GM23338 (cell line): Measurements from ENCODE around the gene MESP2.

Experiments
- CTCF ChIP-seq, 2 experiments: fragments of 200-600 bp in 1 of 2; sonication (generic) in 1 of 2; conservative IDR thresholded peaks; 2 replicates each; pipeline versions ENCODE4 v1.5.1 to v1.6.1; 2016 to 2017; ENCODE audit warnings: antibody characterized with exemption in 2 of 2, low read depth in 2 of 2, mild to moderate bottlenecking in 2 of 2, moderate library complexity in 1 of 2
- EZH2 ChIP-seq: fragments of 200-600 bp; sonication (generic); IDR thresholded peaks from one replicate; pipeline ENCODE4 v1.8.0; 2017; ENCODE audit warnings: antibody characterized with exemption, mild to moderate bottlenecking, low read depth; ENCODE audit not compliant: unreplicated experiment
- ZNF331 ChIP-seq: fragments of 250-450 bp; sonication (Bioruptor Pico); IDR thresholded peaks from 2 replicates; pipeline ENCODE4 v1.5.0; 2020; ENCODE audit warnings: low read depth, mild to moderate bottlenecking, moderate library complexity

DNA sequence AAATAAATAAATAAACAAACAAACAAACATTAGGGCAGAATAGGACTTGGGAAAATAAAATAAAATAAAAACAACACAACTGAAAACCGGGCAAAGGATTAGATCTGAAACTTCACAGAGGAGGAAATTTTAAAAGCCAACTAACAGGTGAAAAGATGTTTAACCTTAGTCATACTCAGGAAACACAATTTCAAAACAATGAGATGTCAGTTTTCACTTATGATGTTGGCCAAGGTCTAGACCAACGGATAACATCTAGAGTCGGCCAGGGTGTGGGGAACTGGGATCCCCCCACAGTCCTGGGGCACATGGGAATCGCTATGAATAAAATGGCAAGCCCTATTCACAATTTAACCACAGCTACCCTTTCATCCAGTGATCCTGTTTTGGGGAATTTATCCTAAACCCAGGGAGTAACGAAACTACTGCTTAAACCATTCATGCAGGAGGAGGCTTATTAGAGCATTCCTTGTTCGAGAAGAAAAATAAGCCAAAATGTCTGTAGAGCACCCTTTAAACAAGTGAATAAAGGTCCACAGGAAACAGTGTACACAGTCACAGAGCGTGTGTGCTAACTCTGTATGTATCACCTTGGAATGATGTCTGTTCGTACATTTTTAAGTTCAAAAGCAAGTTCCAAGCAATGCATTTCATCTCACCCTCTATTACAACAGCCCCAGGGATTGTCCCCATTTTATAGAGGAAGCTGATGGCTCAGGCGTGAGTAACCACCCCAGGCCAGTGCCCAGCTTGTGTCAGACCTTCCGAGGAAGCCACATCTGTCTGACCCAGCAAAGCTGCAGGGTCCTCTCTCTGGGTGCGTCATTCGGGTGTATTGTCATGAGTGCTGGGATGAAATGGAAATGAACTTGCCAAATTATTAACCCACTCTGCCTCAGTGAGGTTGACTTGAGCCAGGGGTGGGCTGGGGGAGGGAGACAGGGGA is 44.8 kb downstream of the MESP2 start:
- TF ChIP-seq ZNF331 (no peak), EZH2 (no peak), CTCF (conservative IDR thresholded peaks at IDR 0.05; ENCODE audit: low read depth in 2 of 2) (no peak)
